ENCODE measurements around the gene YBX3.

GRCh38 chr12:10753059-10753458 is 29.9 kb upstream of the YBX3 start:
- TF ChIP-seq BHLHE40 (IDR thresholded peaks at IDR 0.05; ENCODE audit: low read depth, low read length): no peak
- TF ChIP-seq POLR2A (IDR thresholded peaks at IDR 0.05; ENCODE audit: low read length): no peak
- TF ChIP-seq CTCF (IDR thresholded peaks at IDR 0.05): no peak
- no peak for TF ChIP-seq SREBF2 (IDR thresholded peaks at IDR 0.05)
- TF ChIP-seq MAZ (IDR thresholded peaks at IDR 0.05; ENCODE audit: borderline replicate concordance, low read depth, low read length): no peak
- no peak for TF ChIP-seq ZC3H11A (IDR thresholded peaks at IDR 0.05)
- no peak for TF ChIP-seq ZNF302 (CRISPR knock-in tag; IDR thresholded peaks at IDR 0.05)
- no peak for TF ChIP-seq REST (IDR thresholded peaks at IDR 0.05)
- TF ChIP-seq EP300 (IDR thresholded peaks at IDR 0.05): no peak
- TF ChIP-seq TP53 (CRISPR knock-in tag; IDR thresholded peaks at IDR 0.05): no peak
- TF ChIP-seq PHF8 (IDR thresholded peaks at IDR 0.05; ENCODE audit: borderline replicate concordance, low read depth): no peak
- no peak for TF ChIP-seq RNF2 (IDR thresholded peaks at IDR 0.05; ENCODE audit: borderline replicate concordance, low read depth)
- TF ChIP-seq HDAC2 (IDR thresholded peaks at IDR 0.05): no peak
- TF ChIP-seq NFE2L2 (conservative IDR thresholded peaks at IDR 0.05; ENCODE audit: low read length): no peak

All from A549 (cell line).